Testis (tissue), 2 donors: ENCODE data around the gene KRT36.

Experiments
- CTCF ChIP-seq, 3 experiments: fragments of 450-650 bp in 2 of 3; fragments of 200-600 bp in 1 of 3; sonication (generic) in 1 of 3; IDR thresholded peaks; one replicate each; pipeline ENCODE4 v1.5.1; 2016 to 2019; ENCODE audit warnings: antibody characterized with exemption in 3 of 3, mild to moderate bottlenecking in 2 of 3, moderate library complexity in 1 of 3
- POLR2A ChIP-seq: fragments of 450-650 bp; IDR thresholded peaks from one replicate; pipeline ENCODE4 v1.6.1; 2017; ENCODE audit warnings: antibody characterized with exemption, mild to moderate bottlenecking, moderate library complexity

GRCh38 chr17:41504246-41504977, 14.7 kb upstream of the KRT36 start:
- no peak for TF ChIP-seq CTCF (IDR thresholded peaks at IDR 0.05)
- TF ChIP-seq POLR2A: no peak
